Fibroblast of pulmonary artery (primary cell): ENCODE results near the gene TFDP1.
"Not testable (repeated sequence)": the region's sequence is repeated elsewhere in the genome, so short reads cannot be mapped to it uniquely, and the experiment has no call there.

Source experiments
- DNase-seq: peaks from one replicate; pipeline ENCODE4 v3.0.0-alpha.2; 2010; ENCODE audit warnings: low read depth
- H3K4me3 ChIP-seq: replicated peaks from 2 replicates; pipeline ENCODE4 v1.5.1; 2011; ENCODE audit warnings: low read depth, mild to moderate bottlenecking, control low read depth, low read length, moderate library complexity
- TF ChIP-seq, protein P1 (sequence below): IDR thresholded peaks from 2 replicates; pipeline ENCODE4 v1.5.1; 2011; ENCODE audit warnings: mild to moderate bottlenecking, control low read depth, low read length, inconsistent platforms; ENCODE audit errors: missing control alignments

The TFDP1 gene

DNA sequence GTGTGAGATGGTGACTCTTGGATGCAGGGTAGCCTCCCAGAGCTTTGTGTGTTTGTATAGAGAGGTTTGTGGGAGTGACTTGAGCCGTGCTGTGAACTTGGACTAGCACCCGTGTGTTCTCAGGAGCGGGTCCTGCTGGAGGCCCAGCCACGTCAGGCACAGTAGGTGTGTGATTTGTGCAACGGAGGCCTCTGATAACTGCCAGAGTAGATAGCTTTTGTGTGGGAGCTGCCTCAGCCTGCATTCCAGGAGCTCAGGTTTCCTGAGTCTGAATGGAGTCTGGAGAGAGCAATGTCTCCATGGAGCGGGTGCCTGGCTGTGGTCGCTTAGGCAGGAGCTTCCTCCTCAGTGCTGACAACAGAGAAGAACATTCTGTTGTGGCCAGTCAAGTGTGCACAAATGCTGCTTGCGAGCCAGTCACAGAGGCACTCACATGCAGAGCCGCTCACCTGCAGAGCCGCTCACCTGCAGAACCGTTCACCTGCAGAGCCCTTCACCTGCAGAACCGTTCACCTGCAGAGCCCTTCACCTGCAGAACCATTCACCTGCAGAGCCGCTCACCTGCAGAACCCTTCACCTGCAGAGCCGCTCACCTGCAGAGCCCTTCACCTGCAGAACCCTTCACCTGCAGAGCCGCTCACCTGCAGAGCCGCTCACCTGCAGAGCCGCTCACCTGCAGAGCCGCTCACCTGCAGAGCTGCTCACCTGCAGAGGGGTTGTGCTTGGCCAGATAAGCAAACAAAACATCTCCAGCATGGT is 32.6 kb downstream of the TFDP1 start:
- peak; percentile 64 for DNase-seq
- H3K4me3 ChIP-seq, result no peak overlapping the region
- TF ChIP-seq, protein P1, sequence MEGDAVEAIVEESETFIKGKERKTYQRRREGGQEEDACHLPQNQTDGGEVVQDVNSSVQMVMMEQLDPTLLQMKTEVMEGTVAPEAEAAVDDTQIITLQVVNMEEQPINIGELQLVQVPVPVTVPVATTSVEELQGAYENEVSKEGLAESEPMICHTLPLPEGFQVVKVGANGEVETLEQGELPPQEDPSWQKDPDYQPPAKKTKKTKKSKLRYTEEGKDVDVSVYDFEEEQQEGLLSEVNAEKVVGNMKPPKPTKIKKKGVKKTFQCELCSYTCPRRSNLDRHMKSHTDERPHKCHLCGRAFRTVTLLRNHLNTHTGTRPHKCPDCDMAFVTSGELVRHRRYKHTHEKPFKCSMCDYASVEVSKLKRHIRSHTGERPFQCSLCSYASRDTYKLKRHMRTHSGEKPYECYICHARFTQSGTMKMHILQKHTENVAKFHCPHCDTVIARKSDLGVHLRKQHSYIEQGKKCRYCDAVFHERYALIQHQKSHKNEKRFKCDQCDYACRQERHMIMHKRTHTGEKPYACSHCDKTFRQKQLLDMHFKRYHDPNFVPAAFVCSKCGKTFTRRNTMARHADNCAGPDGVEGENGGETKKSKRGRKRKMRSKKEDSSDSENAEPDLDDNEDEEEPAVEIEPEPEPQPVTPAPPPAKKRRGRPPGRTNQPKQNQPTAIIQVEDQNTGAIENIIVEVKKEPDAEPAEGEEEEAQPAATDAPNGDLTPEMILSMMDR, result no peak

DNA sequence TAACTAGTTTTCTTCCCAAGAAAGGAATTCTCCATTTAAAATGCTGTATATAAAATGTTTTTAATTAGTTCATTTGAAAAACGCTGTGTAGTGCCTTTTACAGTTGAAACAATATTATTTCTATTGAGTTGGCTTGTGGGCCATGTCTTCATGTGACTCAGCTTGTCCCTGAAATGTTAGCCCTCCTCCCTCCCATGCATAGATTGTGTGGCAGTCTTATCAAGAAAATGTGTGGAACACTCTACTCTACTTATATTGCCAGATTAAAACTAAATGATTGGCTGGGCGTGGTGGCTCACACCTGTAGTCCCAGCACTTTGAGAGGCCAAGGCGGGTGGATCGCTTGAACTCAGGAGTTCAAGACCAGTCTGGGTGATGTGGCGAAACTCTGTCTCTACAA is 33.4 kb downstream of the TFDP1 start:
- no peak overlapping the region for H3K4me3 ChIP-seq
- DNase-seq, result no peak
- TF ChIP-seq, protein P1, result no peak

DNA sequence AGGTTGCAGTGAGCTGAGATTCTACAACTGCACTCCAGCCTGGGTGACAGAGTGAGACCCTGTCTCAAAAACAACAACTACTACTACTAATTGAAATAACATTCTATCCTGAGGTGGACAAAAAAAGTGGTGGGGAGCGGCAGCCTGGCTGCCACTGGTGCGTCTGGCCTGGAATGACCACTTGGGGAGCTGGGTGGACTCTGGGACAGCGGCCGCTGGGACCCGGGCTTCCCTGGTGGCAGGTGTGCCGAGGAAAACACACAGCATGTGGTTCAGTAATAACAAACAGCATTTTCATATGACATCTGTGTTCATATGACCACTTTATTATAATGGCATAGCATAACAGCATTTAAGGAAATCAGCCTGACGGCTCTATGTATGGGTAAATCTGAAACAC is 33.9 kb downstream of the TFDP1 start:
- TF ChIP-seq, protein P1, result no peak
- DNase-seq, result no peak
- H3K4me3 ChIP-seq, result no peak overlapping the region

DNA sequence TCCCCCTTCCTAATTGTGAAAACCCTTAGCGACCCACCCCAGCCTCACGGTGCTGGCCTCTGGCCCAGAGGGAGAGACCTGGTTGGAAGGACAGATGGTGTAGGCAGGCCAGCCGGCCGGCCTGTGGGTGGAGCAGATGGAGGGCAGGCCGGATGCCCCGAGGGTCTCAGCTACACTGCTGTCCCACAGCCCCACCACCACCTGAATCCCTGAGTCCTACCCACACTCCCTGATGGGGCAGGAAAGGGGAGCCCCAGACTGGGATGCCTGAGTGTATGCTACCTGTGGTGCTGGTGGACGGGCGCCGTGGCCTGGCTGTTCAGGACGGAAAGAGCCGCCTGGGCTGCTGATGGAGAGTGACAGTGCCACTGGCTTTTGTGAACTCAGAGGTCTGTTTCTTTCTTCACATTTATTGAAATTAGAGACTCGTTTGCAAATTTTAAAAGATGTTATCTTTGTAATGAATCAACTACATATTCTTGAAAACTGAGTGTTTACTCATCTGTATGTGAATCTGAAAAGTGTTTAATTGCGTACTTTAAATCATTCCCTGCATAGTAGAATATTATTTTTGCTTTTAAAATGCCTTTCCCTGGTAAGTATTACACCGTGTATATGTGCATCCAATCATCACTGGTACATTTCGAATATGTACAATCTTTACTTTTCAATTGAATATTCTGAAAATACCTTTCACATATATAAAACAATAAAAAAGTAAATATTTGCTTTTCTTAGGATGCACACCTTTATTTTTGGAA is 35.7 kb downstream of the TFDP1 start:
- TF ChIP-seq, protein P1, result no peak
- H3K4me3 ChIP-seq, result no peak overlapping the region

DNA sequence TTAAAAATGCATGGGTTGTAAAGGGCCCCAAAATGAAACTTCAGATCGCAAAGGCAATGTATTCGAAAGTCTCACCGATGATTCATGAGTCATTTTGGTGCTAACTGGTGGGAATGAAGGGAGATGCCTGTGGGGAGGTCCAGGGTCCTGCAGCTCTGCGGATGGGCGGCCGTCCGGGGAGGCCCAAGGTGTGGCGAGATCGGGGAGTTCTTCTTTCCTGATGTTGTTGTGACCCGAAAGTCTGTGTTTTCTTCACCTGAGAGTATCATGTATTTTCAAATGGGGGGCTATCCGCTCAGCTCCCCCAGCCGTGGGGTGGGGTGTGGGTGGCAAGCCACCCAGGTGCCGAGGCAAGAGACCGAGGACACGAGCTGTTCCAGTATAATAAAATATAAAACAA is 36.5 kb downstream of the TFDP1 start:
- TF ChIP-seq, protein P1, result no peak
- no peak overlapping the region for H3K4me3 ChIP-seq
- no peak for DNase-seq

More for the DNA sequence above, 35.7 kb downstream of the TFDP1 start:
- DNase-seq, result no peak

DNA sequence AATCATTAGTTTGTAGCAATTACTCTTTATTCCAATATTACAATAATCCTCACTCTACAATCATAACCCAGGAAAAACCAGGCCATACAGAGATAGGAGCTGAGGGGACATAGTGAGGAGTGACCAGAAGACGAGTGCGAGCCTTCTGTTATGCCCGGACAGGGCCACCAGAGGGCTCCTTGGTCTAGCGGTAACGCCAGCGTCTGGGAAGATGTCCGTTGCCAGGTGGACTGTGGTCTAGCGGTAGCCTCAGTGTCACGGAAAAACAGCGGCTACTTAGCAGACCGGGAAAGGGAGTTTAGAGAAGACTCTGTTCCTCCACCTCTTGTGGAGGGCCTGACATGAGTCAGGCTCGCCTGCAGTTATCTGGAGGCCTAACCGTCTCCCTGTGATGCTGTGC is 36.9 kb downstream of the TFDP1 start:
- TF ChIP-seq, protein P1, result peak; percentile 34
- DNase-seq, result peak; percentile 23
- not testable (repeated sequence) for H3K4me3 ChIP-seq

DNA sequence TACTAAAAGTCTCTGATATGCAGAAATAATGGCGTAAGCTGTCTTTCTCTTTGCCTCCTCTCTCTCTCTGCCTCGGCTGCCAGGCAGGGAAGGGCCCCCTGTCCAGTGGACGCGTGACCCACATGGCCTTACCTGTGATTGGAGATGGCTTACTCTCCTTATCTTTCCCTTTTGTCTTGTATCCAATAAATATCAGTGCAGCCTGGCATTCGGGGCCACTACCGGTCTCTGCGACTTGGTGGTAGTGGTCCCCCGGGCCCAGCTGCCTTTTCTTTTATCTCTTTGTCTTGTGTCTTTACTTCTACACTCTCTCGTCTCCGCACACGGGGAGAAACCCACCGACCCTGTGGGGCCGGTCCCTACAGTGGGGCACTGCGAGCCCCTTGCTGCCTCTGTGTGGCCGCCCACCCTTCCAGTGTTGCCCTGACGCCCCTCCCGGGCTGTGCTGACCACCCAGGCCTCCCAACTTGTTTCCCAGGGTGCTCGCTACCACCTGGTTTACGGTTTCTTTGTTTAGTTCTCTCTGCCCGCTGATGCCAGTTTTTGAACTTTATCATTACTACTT is 37.5 kb downstream of the TFDP1 start:
- not testable (repeated sequence) for DNase-seq, H3K4me3 ChIP-seq
